Prostate gland (tissue), 2 donors: Measurements from ENCODE around the gene BRCA1. TPM values are rescaled to one million over a fixed set of nuclear protein-coding genes. Genes with fewer than 3 reads are reported as not detected.

ENCODE experiments used
- DNase-seq: peaks from one replicate; pipeline ENCODE4 v3.0.0-alpha.2; 2019; ENCODE audit warnings: low spot score
- H3K27ac ChIP-seq, 2 donors: fragments of 200-600 bp; sonication (generic); 2 replicates each; pipeline ENCODE4 v1.5.1; 2017 to 2019
- H3K27me3 ChIP-seq: fragments of 200-600 bp; sonication (generic); replicated peaks from 2 replicates; pipeline ENCODE4 v1.5.1; 2019; ENCODE audit not compliant: insufficient read depth
- H3K36me3 ChIP-seq, 2 donors: fragments of 200-600 bp; sonication (generic); 1 replicate in 1 of 2; 2 replicates in 1 of 2; pipeline versions ENCODE4 v1.5.1 to v1.8.1; 2017 to 2019
- H3K4me1 ChIP-seq: fragments of 200-600 bp; sonication (generic); replicated peaks from 2 replicates; pipeline ENCODE4 v1.5.1; 2019
- H3K4me3 ChIP-seq, 2 donors: fragments of 200-600 bp; sonication (generic); 2 replicates each; pipeline ENCODE4 v1.5.1; 2017 to 2019
- H3K9me3 ChIP-seq: fragments of 200-600 bp; sonication (generic); 2 replicates; pipeline ENCODE4 v1.5.1; 2017
- CTCF ChIP-seq, 4 experiments: fragments of 200-600 bp in 2 of 4; fragments of 450-650 bp in 2 of 4; sonication (generic) in 2 of 4; IDR thresholded peaks; 1 replicate in 3 of 4; 2 replicates in 1 of 4; pipeline ENCODE4 v1.5.1; 2016 to 2019; ENCODE audit warnings: antibody characterized with exemption in 4 of 4, mild to moderate bottlenecking in 2 of 4, moderate library complexity in 2 of 4
- POLR2A ChIP-seq: fragments of 450-650 bp; IDR thresholded peaks from one replicate; pipeline ENCODE4 v1.6.1; 2016; ENCODE audit warnings: antibody characterized with exemption, mild to moderate bottlenecking
- POLR2AphosphoS5 ChIP-seq: sonication (generic); formaldehyde crosslinking; IDR thresholded peaks from one replicate; pipeline ENCODE4 v1.6.1; 2017; ENCODE audit warnings: antibody characterized with exemption
- WGBS: methylation state at CpG from one replicate; pipeline ENCODE4 v1.1.5; 2018; 5-methylcytosine and 5-hydroxymethylcytosine counted together
- intact Hi-C: fragments of 100-400 bp; cut with DNase I; formaldehyde crosslinking; loops from one replicate; pipeline ENCODE4 v1.14.2; 2022
- total RNA-seq, 2 donors: library from RNA; depleted of rRNA; stranded (reverse); fragments of >200 nt; gene quantifications; one replicate each; pipeline ENCODE4 v1.1.0, GENCODE V29; 2016

The BRCA1 gene
- total RNA-seq, 2 donors from 2014 or later = 9.1 to 12.8 TPM

GRCh38 chr17:43026595-43026994, 98.6 kb downstream of the BRCA1 start:
- DNase-seq = no peak
- intact Hi-C loops = no loop called here
- Histone ChIP-seq H3K27ac (no peak overlapping the region), H3K4me3 (no peak overlapping the region), H3K27me3 (no peaks in the 10 kb centered on the region), H3K4me1 (no peaks in the 10 kb centered on the region), H3K36me3 (no peaks in the 10 kb centered on the region), H3K9me3 (no peaks in the 10 kb centered on the region)
- WGBS = 55% methylated on average over 5 of the region's 5 CpGs
- TF ChIP-seq POLR2AphosphoS5 = no peak
- TF ChIP-seq CTCF (IDR thresholded peaks at IDR 0.05) = no peak
- no peak for TF ChIP-seq POLR2A

GRCh38 chr17:43025766-43026537, 99.2 kb downstream of the BRCA1 start:
- intact Hi-C loops = no loop called here
- Histone ChIP-seq H3K4me3 (no peak overlapping the region), H3K4me1 (no peaks in the 10 kb centered on the region), H3K27me3 (no peaks in the 10 kb centered on the region), H3K27ac (peak overlapping the region in 1 of 2 donors; percentile 86), H3K9me3 (no peaks in the 10 kb centered on the region), H3K36me3 (no peaks in the 10 kb centered on the region)
- 54% methylated on average over 16 of the region's 16 CpGs for WGBS
- no peak for TF ChIP-seq POLR2AphosphoS5
- no peak for TF ChIP-seq POLR2A
- TF ChIP-seq CTCF (IDR thresholded peaks at IDR 0.05) = no peak
- DNase-seq = no peak

DNA sequence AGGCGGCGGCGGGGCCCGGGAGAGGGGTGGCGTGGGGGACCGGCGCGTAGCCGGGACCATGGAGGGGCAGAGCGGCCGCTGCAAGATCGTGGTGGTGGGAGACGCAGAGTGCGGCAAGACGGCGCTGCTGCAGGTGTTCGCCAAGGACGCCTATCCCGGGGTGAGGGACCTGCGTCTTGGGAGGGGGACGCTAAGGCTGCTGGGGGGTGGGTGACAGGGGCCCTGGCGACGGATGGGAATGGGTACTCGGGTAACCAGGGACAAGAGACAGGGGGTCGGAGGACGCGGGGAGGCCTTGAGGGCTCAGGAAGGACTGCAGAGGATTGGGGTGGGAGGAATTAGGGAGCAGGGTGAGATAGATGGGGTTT, 99.9 kb downstream of the BRCA1 start:
- Histone ChIP-seq H3K36me3 (no peaks in the 10 kb centered on the region), H3K27me3 (no peaks in the 10 kb centered on the region), H3K27ac (peak overlapping the region; percentile 68 to 86), H3K4me3 (peak overlapping the region; percentile 35 to 39), H3K4me1 (no peaks in the 10 kb centered on the region), H3K9me3 (no peaks in the 10 kb centered on the region)
- WGBS = 5% methylated on average over 27 of the region's 27 CpGs
- intact Hi-C loops = no loop called here
- DNase-seq = no peak
- no peak for TF ChIP-seq POLR2AphosphoS5

GRCh38 chr17:43024407-43025289, 100.5 kb downstream of the BRCA1 start, which contains the start of gene RND2:
RND2 (plus strand) TSS chr17:43025231; CDS start chr17:43025348, 117 bp downstream.
- no peaks in the 10 kb centered on the region for H3K27me3 ChIP-seq
- intact Hi-C loops = loop anchor here (5.0 kb wide), 1 partner anchor 103 kb away; the partner anchor contains the start of gene BRCA1
- no peaks in the 10 kb centered on the region for H3K36me3 ChIP-seq
- H3K4me1 ChIP-seq = peaks cover 5% of the 10 kb centered on the region
- peak within 1 kb of the TSS; percentile 35 to 39 for H3K4me3 ChIP-seq
- peak; percentile 87 for DNase-seq
- peak within 1 kb of the TSS; percentile 68 to 86 for H3K27ac ChIP-seq
- WGBS = under 1% methylated on average over 38 of the region's 61 CpGs
- no peaks in the 10 kb centered on the region for H3K9me3 ChIP-seq
- TF ChIP-seq CTCF (IDR thresholded peaks at IDR 0.05) (peak; percentile 58 to 95 (median 72)), POLR2A (peak; percentile 59), POLR2AphosphoS5 (peak; percentile 79)
